IMR-90 (cell line): Measurements from ENCODE around the gene TMPRSS9. TPM values are rescaled to one million over a fixed set of nuclear protein-coding genes. Genes with fewer than 3 reads are reported as not detected.

Experiments
- ATAC-seq: fragments of 200-7000 bp; cut with Tn5 transposase; 2 replicates; pipeline ENCODE4 v1.9.1; 2020; ENCODE audit warnings: low read depth, mild to moderate bottlenecking, moderate library complexity
- BruUV-seq: library from RNA; stranded (reverse); fragments of 400-500 nt; replicated peaks from 2 replicates; lab custom pipeline; 2021; lab: Mats Ljungman, UMichigan
- CTCF ChIA-PET: fragments of 300-600 bp; formaldehyde crosslinking; extraction: SDS; loops from one replicate; lab custom pipeline; 2021; ENCODE audit warnings: antibody characterized with exemption; lab: Yijun Ruan, JAX
- POLR2A ChIA-PET: fragments of 300-600 bp; sonication (Branson Sonifier 250); formaldehyde crosslinking; loops from one replicate; lab custom pipeline; 2022; ENCODE audit warnings: antibody characterized with exemption; ENCODE audit not compliant: unreplicated experiment; lab: Charles Lee
- DNase-seq: peaks from one replicate; pipeline ENCODE4 v3.0.0; 2013
- H2AFZ ChIP-seq: replicated peaks from 2 replicates; pipeline ENCODE3; 2013; ENCODE audit warnings: low read length, mild to moderate bottlenecking; ENCODE audit not compliant: poor library complexity
- H2AK5ac ChIP-seq: 2 replicates; pipeline ENCODE4 v1.6.1; 2013; ENCODE audit warnings: low read depth, low read length, inconsistent platforms
- H2AK9ac ChIP-seq: replicated peaks from 2 replicates; pipeline ENCODE3; 2013; ENCODE audit warnings: mild to moderate bottlenecking, low read depth, low read length, moderate library complexity; ENCODE audit not compliant: poor library complexity
- H2BK120ac ChIP-seq: 2 replicates; pipeline ENCODE4 v1.6.1; 2013; ENCODE audit warnings: low read depth, low read length, inconsistent platforms
- H2BK15ac ChIP-seq: 3 replicates; pipeline ENCODE4 v1.6.1; 2013; ENCODE audit warnings: low read depth, low read length, inconsistent platforms
- H2BK20ac ChIP-seq: 2 replicates; pipeline ENCODE4 v1.6.1; 2013; ENCODE audit warnings: low read depth, mild to moderate bottlenecking, inconsistent platforms, low read length, moderate library complexity
- H2BK5ac ChIP-seq: 2 replicates; pipeline ENCODE4 v1.6.1; 2013; ENCODE audit warnings: mild to moderate bottlenecking, low read depth, low read length, inconsistent platforms; ENCODE audit not compliant: poor library complexity, severe bottlenecking
- H3K14ac ChIP-seq: replicated peaks from 2 replicates; pipeline ENCODE4 v1.6.1; 2013; ENCODE audit warnings: low read depth, low read length, inconsistent platforms
- H3K18ac ChIP-seq: 2 replicates; pipeline ENCODE4 v1.6.1; 2013; ENCODE audit warnings: low read depth, low read length, control low read depth
- H3K23ac ChIP-seq: 2 replicates; pipeline ENCODE4 v1.6.1; 2013; ENCODE audit warnings: low read depth, low read length, inconsistent platforms
- H3K27ac ChIP-seq: 2 replicates; pipeline ENCODE4 v1.5.1; 2013; ENCODE audit warnings: mild to moderate bottlenecking, control low read depth, low read length; ENCODE audit not compliant: insufficient read depth
- H3K27me3 ChIP-seq: 2 replicates; pipeline ENCODE4 v1.6.1; 2013; ENCODE audit warnings: low read length; ENCODE audit not compliant: control insufficient read depth, insufficient read depth
- H3K36me3 ChIP-seq: 2 replicates; pipeline ENCODE4 v1.6.1; 2013; ENCODE audit warnings: low read length, mixed read lengths; ENCODE audit not compliant: control insufficient read depth, insufficient read depth
- H3K4ac ChIP-seq: 2 replicates; pipeline ENCODE4 v1.6.1; 2013; ENCODE audit warnings: low read depth, low read length, inconsistent platforms
- H3K4me1 ChIP-seq: 2 replicates; pipeline ENCODE4 v1.6.1; 2013; ENCODE audit warnings: low read length, mixed read lengths; ENCODE audit not compliant: control insufficient read depth, insufficient read depth
- H3K4me2 ChIP-seq: 2 replicates; pipeline ENCODE4 v1.6.1; 2013; ENCODE audit warnings: low read depth, mild to moderate bottlenecking, control low read depth, low read length, moderate library complexity
- H3K4me3 ChIP-seq: 2 replicates; pipeline ENCODE4 v1.5.1; 2013; ENCODE audit warnings: low read depth, mild to moderate bottlenecking, control low read depth, low read length, moderate library complexity; ENCODE audit not compliant: insufficient read depth
- H3K56ac ChIP-seq: 2 replicates; pipeline ENCODE4 v1.6.1; 2013; ENCODE audit warnings: low read length, inconsistent platforms; ENCODE audit not compliant: insufficient read depth; ENCODE audit errors: extremely low read depth
- H3K79me1 ChIP-seq, 2 experiments: 2 replicates each; pipeline ENCODE4 v1.6.1; 2013; ENCODE audit warnings: low read length in 2 of 2, inconsistent platforms in 1 of 2, low read depth in 1 of 2
- H3K9ac ChIP-seq: 2 replicates; pipeline ENCODE4 v1.6.1; 2013; ENCODE audit warnings: low read depth, low read length, control low read depth
- H3K9me1 ChIP-seq: 2 replicates; pipeline ENCODE4 v1.6.1; 2013; ENCODE audit warnings: low read length, inconsistent platforms; ENCODE audit not compliant: insufficient read depth
- H3K9me3 ChIP-seq: 2 replicates; pipeline ENCODE4 v1.6.1; 2013; ENCODE audit warnings: low read length; ENCODE audit not compliant: control insufficient read depth, insufficient read depth
- H4K20me1 ChIP-seq: 2 replicates; pipeline ENCODE4 v1.6.1; 2013; ENCODE audit warnings: low read length, inconsistent platforms; ENCODE audit not compliant: insufficient read depth
- H4K5ac ChIP-seq: 2 replicates; pipeline ENCODE4 v1.6.1; 2013; ENCODE audit warnings: mild to moderate bottlenecking, low read depth, low read length, control low read depth
- H4K8ac ChIP-seq, 2 experiments: 2 replicates each; pipeline ENCODE4 v1.6.1; 2013; ENCODE audit warnings: low read depth in 2 of 2, low read length in 2 of 2, control low read depth in 1 of 2, inconsistent platforms in 1 of 2
- H4K91ac ChIP-seq: 2 replicates; pipeline ENCODE4 v1.6.1; 2013; ENCODE audit warnings: low read depth, low read length, inconsistent platforms; ENCODE audit not compliant: insufficient read depth
- CHD1 ChIP-seq: IDR thresholded peaks from 2 replicates; pipeline ENCODE4 v1.6.1; 2012; ENCODE audit warnings: low read depth, low read length, improper control_type of control experiment
- ELK1 ChIP-seq: fragments of 150-350 bp; IDR thresholded peaks from 2 replicates; pipeline ENCODE4 v1.6.1; 2016; ENCODE audit warnings: low read depth, mild to moderate bottlenecking, low read length, moderate library complexity, borderline replicate concordance
- NFE2L2 ChIP-seq: fragments of 150-350 bp; IDR thresholded peaks from 2 replicates; pipeline ENCODE4 v1.6.1; 2016; ENCODE audit warnings: low read depth, mild to moderate bottlenecking, low read length
- RFX5 ChIP-seq: IDR thresholded peaks from 2 replicates; pipeline ENCODE4 v1.8.0; 2012; ENCODE audit warnings: low read depth, mild to moderate bottlenecking, low read length, moderate library complexity
- WGBS, 2 experiments: methylation state at CpG; one replicate each; pipeline versions ENCODE4 v1.1.5 to v1.1.7; 2013; ENCODE audit warnings: missing lambda C conversion rate in 2 of 2; ENCODE audit not compliant: insufficient read length in 1 of 2; ENCODE audit errors: extremely low coverage in 2 of 2; 5-methylcytosine and 5-hydroxymethylcytosine counted together
- dilution Hi-C: fragments of 300-500 bp; cut with HindIII; formaldehyde crosslinking; loops from one replicate; pipeline ENCODE4 v1.14.3; 2018; ENCODE audit warnings: low sequenced_read_pairs; ENCODE audit not compliant: unreplicated experiment
- in situ Hi-C: fragments of 300-500 bp; cut with MboI; formaldehyde crosslinking; loops from 3 replicates; pipeline ENCODE4 v1.14.3; 2019; ENCODE audit warnings: low sequenced_read_pairs, inconsistent platforms, mixed read lengths
- intact Hi-C: fragments of 100-400 bp; cut with micrococcal nuclease; formaldehyde crosslinking; loops from 2 replicates; pipeline ENCODE4 v1.10.0; 2022
- polyA plus RNA-seq, 3 experiments: library from polyadenylated mRNA; depleted of rRNA; stranded (reverse); fragments of >200 nt; gene quantifications; 2 replicates each; pipeline ENCODE4 v1.2.3, GENCODE V29; 2012; ENCODE audit warnings: low replicate concordance in 1 of 3
- total RNA-seq: library from RNA; depleted of rRNA; stranded (reverse); fragments of >200 nt; gene quantifications from 2 replicates; pipeline ENCODE4 v1.2.3, GENCODE V29; 2012
- TF ChIP-seq, protein P1 (sequence below): conservative IDR thresholded peaks from 2 replicates; pipeline ENCODE4 v1.5.1; 2012; ENCODE audit warnings: mild to moderate bottlenecking, low read depth, low read length, improper control_type of control experiment

Gene TMPRSS9
- total and polyA plus RNA-seq, 2 of the 4 experiments (the other 2 are of a cell fraction), result not detected

DNA sequence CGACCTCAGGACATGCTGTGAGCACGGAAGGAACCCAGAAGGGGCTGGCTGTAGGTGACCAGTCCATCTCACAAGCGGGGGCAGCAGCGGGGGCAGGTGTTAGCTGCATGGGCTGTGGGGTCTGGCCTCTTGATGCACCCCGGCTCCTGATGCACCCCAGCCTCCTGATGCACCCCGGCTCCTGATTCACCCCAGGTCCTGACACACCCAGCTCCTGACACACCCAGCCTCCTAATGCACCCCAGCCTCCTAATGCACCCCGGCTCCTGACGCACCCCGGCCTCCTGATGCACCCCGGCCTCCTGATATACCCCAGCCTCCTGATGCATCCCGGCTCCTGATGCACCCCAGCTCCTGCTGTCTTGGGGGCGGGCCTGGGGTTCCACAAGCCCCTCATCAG, 39.1 kb upstream of the TMPRSS9 start:
- Histone ChIP-seq H3K27me3 (no peaks in the 10 kb centered on the region), H3K9me1 (no peaks in the 10 kb centered on the region), H2AFZ (no peak overlapping the region), H3K36me3 (peaks cover 36% of the 10 kb centered on the region), H3K14ac (no peak overlapping the region), H3K18ac (no peak overlapping the region), H3K4me2 (no peak overlapping the region), H2AK9ac (peak overlapping the region; percentile 52), H2BK5ac (no peak overlapping the region), H3K4me1 (no peaks in the 10 kb centered on the region), H3K23ac (no peak overlapping the region), H4K20me1 (peaks cover 10% of the 10 kb centered on the region), H2AK5ac (no peak overlapping the region), H3K27ac (no peak overlapping the region), H3K4ac (no peak overlapping the region), H3K4me3 (no peak overlapping the region), H4K8ac (no peak overlapping the region), H2BK15ac (no peak overlapping the region), H2BK20ac (no peak overlapping the region), H2BK120ac (no peak overlapping the region), H3K9me3 (no peaks in the 10 kb centered on the region), H3K79me1 (peaks cover 8 to 17% of the 10 kb centered on the region in 2 experiments; a peak in 3 of 4 replicates), H3K56ac (no peak overlapping the region), H4K91ac (no peak overlapping the region), H3K9ac (no peak overlapping the region), H4K5ac (no peak overlapping the region)
- TF ChIP-seq RFX5 (no peak), ELK1 (no peak), CHD1 (no peak), NFE2L2 (no peak)
- TF ChIP-seq, protein P1, sequence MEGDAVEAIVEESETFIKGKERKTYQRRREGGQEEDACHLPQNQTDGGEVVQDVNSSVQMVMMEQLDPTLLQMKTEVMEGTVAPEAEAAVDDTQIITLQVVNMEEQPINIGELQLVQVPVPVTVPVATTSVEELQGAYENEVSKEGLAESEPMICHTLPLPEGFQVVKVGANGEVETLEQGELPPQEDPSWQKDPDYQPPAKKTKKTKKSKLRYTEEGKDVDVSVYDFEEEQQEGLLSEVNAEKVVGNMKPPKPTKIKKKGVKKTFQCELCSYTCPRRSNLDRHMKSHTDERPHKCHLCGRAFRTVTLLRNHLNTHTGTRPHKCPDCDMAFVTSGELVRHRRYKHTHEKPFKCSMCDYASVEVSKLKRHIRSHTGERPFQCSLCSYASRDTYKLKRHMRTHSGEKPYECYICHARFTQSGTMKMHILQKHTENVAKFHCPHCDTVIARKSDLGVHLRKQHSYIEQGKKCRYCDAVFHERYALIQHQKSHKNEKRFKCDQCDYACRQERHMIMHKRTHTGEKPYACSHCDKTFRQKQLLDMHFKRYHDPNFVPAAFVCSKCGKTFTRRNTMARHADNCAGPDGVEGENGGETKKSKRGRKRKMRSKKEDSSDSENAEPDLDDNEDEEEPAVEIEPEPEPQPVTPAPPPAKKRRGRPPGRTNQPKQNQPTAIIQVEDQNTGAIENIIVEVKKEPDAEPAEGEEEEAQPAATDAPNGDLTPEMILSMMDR, result no peak
- intact Hi-C loops, result no loop called here
- POLR2A ChIA-PET, result no interaction called here
- ATAC-seq (no peak), DNase-seq (no peak)
- in situ Hi-C loops, result no loop called here
- CTCF ChIA-PET, result no interaction called here
- no TSS peak for BruUV-seq
- dilution Hi-C loops, result no loop called here
- 91% methylated on average over 7 of the region's 12 CpGs; no CpG with 5 or more reads in 1 of the 2 experiments for WGBS, 2 experiments
